K562 (cell line): ENCODE data around the gene DDRGK1. TPM values are rescaled to one million over a fixed set of nuclear protein-coding genes. Genes with fewer than 3 reads are reported as not detected.

ENCODE experiments used
- ATAC-seq: fragments of 200-7000 bp; cut with Tn5 transposase; 3 replicates; pipeline ENCODE4 v1.9.1; 2020; ENCODE audit warnings: moderate library complexity
- BruUV-seq: library from RNA; stranded (reverse); fragments of 400-500 nt; replicated peaks from 2 replicates; lab custom pipeline; 2021; lab: Mats Ljungman, UMichigan
- CTCF ChIA-PET: fragments of 300-600 bp; formaldehyde crosslinking; extraction: SDS; loops from one replicate; lab custom pipeline; 2021; ENCODE audit warnings: low intra/inter-chr PET ratio; lab: Yijun Ruan, JAX
- POLR2A ChIA-PET: fragments of 300-600, 350-650 bp; sonication (Branson Sonifier 250); formaldehyde crosslinking; extraction: SDS; loops from one replicate; lab custom pipeline; 2021; ENCODE audit warnings: antibody characterized with exemption, inconsistent platforms; lab: Yijun Ruan, JAX
- DNase-seq, 4 experiments: peaks; one replicate each; pipeline versions ENCODE4 v3.0.0 to v3.0.0-alpha.2; 2011 to 2018; ENCODE audit warnings: low spot score in 3 of 4, mixed read lengths in 3 of 4; ENCODE audit errors: extremely low read depth in 1 of 4
- FAIRE-seq: peaks from 2 replicates; lab custom pipeline; 2011; peaks lifted over from hg19 to GRCh38; lab: Jason Lieb, UNC
- H2AFZ ChIP-seq: 2 replicates; pipeline ENCODE4 v1.6.0; 2011; ENCODE audit warnings: low read depth, low read length, control low read depth, inconsistent platforms
- H3K27ac ChIP-seq: fragments of 200-600 bp; 3 replicates; pipeline ENCODE4 v1.8.0; 2011; ENCODE audit warnings: low read depth, mild to moderate bottlenecking, control low read depth, inconsistent platforms, low read length, moderate library complexity, mixed read lengths; ENCODE audit errors: extremely low read depth
- H3K27me3 ChIP-seq, 2 experiments: fragments of 300-600 bp in 1 of 2; 2 replicates in 1 of 2; 3 replicates in 1 of 2; pipeline versions ENCODE4 v1.6.0 to v1.8.0; 2011; ENCODE audit warnings: inconsistent platforms in 2 of 2, low read length in 2 of 2, mild to moderate bottlenecking in 1 of 2, mixed read lengths in 1 of 2, moderate library complexity in 1 of 2; ENCODE audit not compliant: control insufficient read depth in 2 of 2, insufficient read depth in 2 of 2
- H3K36me3 ChIP-seq: fragments of 300-600 bp; 3 replicates; pipeline ENCODE4 v1.8.0; 2011; ENCODE audit warnings: mild to moderate bottlenecking, low read length, inconsistent platforms; ENCODE audit not compliant: control insufficient read depth, insufficient read depth
- H3K4me1 ChIP-seq, 2 experiments: fragments of 200-600 bp in 1 of 2; replicated peaks in 1 of 2; 2 replicates in 1 of 2; 3 replicates in 1 of 2; pipeline versions ENCODE4 v1.5.1 to v1.8.0; 2011; ENCODE audit warnings: inconsistent platforms in 2 of 2, low read length in 2 of 2, mild to moderate bottlenecking in 1 of 2, mixed read lengths in 1 of 2, moderate library complexity in 1 of 2; ENCODE audit not compliant: control insufficient read depth in 2 of 2, insufficient read depth in 2 of 2
- H3K4me2 ChIP-seq: 2 replicates; pipeline ENCODE4 v1.6.1; 2011; ENCODE audit warnings: low read length, control low read depth, inconsistent platforms, mixed read lengths; ENCODE audit not compliant: insufficient read depth
- H3K4me3 ChIP-seq: fragments of 200-600 bp; sonication (generic), shearing (Covaris generic); 2 replicates; pipeline ENCODE4 v1.5.1; 2016; ENCODE audit warnings: control low read depth, inconsistent platforms
- H3K79me2 ChIP-seq: fragments of 200-600 bp; 3 replicates; pipeline ENCODE4 v1.8.0; 2011; ENCODE audit warnings: low read length, inconsistent platforms; ENCODE audit not compliant: control insufficient read depth, insufficient read depth
- H3K9ac ChIP-seq, 2 experiments: 2 replicates each; pipeline versions ENCODE4 v1.6.0 to v1.6.1; 2011; ENCODE audit warnings: low read depth in 2 of 2, low read length in 2 of 2, control low read depth in 1 of 2, inconsistent platforms in 1 of 2, mild to moderate bottlenecking in 1 of 2, mixed read lengths in 1 of 2; ENCODE audit not compliant: insufficient read depth in 1 of 2
- H3K9me1 ChIP-seq: one replicate; pipeline ENCODE4 v1.6.0; 2011; ENCODE audit warnings: inconsistent platforms, mild to moderate bottlenecking, low read length, moderate library complexity; ENCODE audit not compliant: control insufficient read depth, insufficient read depth
- H3K9me3 ChIP-seq: replicated peaks from 2 replicates; pipeline ENCODE4 v1.5.1; 2011; ENCODE audit warnings: low read depth, low read length, inconsistent platforms; ENCODE audit not compliant: control insufficient read depth, insufficient read depth
- H4K20me1 ChIP-seq: replicated peaks from 2 replicates; pipeline ENCODE4 v1.6.1; 2011; ENCODE audit warnings: low read length, inconsistent platforms, mixed read lengths; ENCODE audit not compliant: control insufficient read depth, insufficient read depth
- CBFB ChIP-seq: sonication (generic); formaldehyde crosslinking; IDR thresholded peaks from 2 replicates; pipeline ENCODE4 v1.4.0; 2020; ENCODE audit warnings: mild to moderate bottlenecking, missing genetic modification reagents
- GABPA ChIP-seq: fragments of 200-800 bp; sonication (Bioruptor generic); conservative IDR thresholded peaks from 2 replicates; pipeline ENCODE4 v1.6.1; 2016; ENCODE audit warnings: low read depth, missing genetic modification characterization, missing compliant biosample characterization
- GTF2F1 ChIP-seq: IDR thresholded peaks from 2 replicates; pipeline ENCODE4 v1.6.1; 2011; ENCODE audit warnings: low read depth, low read length, improper control_type of control experiment
- NCOA1 ChIP-seq: fragments of 450-650 bp; IDR thresholded peaks from 2 replicates; pipeline ENCODE4 v1.6.1; 2016; ENCODE audit warnings: low read depth
- POLR2A ChIP-seq: fragments of 450-650 bp; conservative IDR thresholded peaks from 2 replicates; pipeline ENCODE4 v1.6.1; 2016
- RBM17 ChIP-seq: fragments of 200-400 bp; formaldehyde crosslinking; IDR thresholded peaks from 2 replicates; pipeline ENCODE4 v1.6.1; 2017; ENCODE audit warnings: low read depth, mild to moderate bottlenecking, low read length, borderline replicate concordance
- SMC3 ChIP-seq: conservative IDR thresholded peaks from 2 replicates; pipeline ENCODE4 v1.6.1; 2011; ENCODE audit warnings: low read depth, low read length, improper control_type of control experiment; ENCODE audit not compliant: insufficient read depth
- ZNF408 ChIP-seq: fragments of 250-450 bp; sonication (Bioruptor Pico); IDR thresholded peaks from 2 replicates; pipeline ENCODE4 v1.4.0; 2020; ENCODE audit warnings: low read depth, mild to moderate bottlenecking, moderate library complexity
- ZNF766 ChIP-seq: fragments of 200-800 bp; sonication (Bioruptor generic); conservative IDR thresholded peaks from 2 replicates; pipeline ENCODE4 v1.6.1; 2016; ENCODE audit warnings: missing genetic modification characterization, missing compliant biosample characterization
- WGBS: fragments of 100-300 bp; shearing (Covaris generic); methylation state at CpG from one replicate; pipeline ENCODE4 v1.1.6; 2016; ENCODE audit warnings: low coverage, mixed read lengths; ENCODE audit not compliant: insufficient coverage; ENCODE audit errors: missing lambda C conversion rate; 5-methylcytosine and 5-hydroxymethylcytosine counted together
- in situ Hi-C: fragments of 300-500 bp; cut with MboI; formaldehyde crosslinking; loops from 4 replicates; pipeline ENCODE4 v1.15.0; 2018; ENCODE audit warnings: inconsistent platforms, mixed read lengths
- intact Hi-C: fragments of 100-400 bp; cut with micrococcal nuclease; formaldehyde crosslinking; loops from 2 replicates; pipeline ENCODE4 v1.14.2; 2022
- polyA plus RNA-seq, 8 experiments: library from polyadenylated mRNA; depleted of rRNA in 4 of 8; stranded (reverse) in 5 of 8; unstranded in 3 of 8; fragments of >200 nt; fragmentation: Nextera tagmentation in 2 of 8; fragmentation: Illumina TruSeq in 1 of 8; extraction: Ambion mirVana in 2 of 8; extraction: Trizol in 1 of 8; gene quantifications; 2 replicates each; pipeline versions ENCODE4 v1.2.1 to v1.2.3, GENCODE V29; 2011 to 2014; ENCODE audit warnings: inconsistent platforms in 1 of 8, missing spikeins in 1 of 8
- total RNA-seq, 7 experiments: library from RNA; depleted of rRNA in 6 of 7; stranded (reverse); fragments of >200 nt in 6 of 7; fragmentation: Illumina TruSeq in 2 of 7; extraction: Trizol in 2 of 7; gene quantifications; 2 replicates each; pipeline versions ENCODE4 v1.2.1 to v1.2.3, GENCODE V29; 2011 to 2021; ENCODE audit warnings: low replicate concordance in 1 of 7
- TF ChIP-seq, protein P1 (sequence below): fragments of 450-650 bp; IDR thresholded peaks from 2 replicates; pipeline ENCODE4 v1.6.1; 2016; ENCODE audit warnings: mild to moderate bottlenecking, moderate library complexity
- TF ChIP-seq, protein P2 (sequence below): sonication (generic); formaldehyde crosslinking; IDR thresholded peaks from 2 replicates; pipeline ENCODE4 v1.8.0; 2022; ENCODE audit warnings: mild to moderate bottlenecking, missing genetic modification reagents

DDRGK1 gene
- total and polyA plus RNA-seq, 9 of the 15 experiments (the other 6 are each of a cell fraction or from before 2014, with no cell fraction given): 2.3 to 54.4 (median 29.1) TPM

DNA sequence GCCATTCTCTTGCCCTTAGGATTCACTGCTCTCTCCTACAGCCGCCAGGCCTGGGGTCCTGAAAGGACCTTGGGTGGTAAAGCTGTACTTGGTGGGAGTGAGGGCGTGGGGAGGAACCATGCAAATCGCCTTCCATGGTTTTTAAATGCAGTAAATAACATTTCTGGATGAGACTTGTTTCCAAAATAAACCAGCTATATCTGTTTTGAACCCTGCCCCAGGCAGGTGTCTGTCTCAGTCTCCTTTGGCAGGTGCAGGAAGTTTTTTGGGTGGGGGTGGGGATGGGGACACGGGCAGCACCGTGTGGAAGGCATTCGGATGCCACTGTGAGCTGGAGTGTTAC, 19.1 kb upstream of the DDRGK1 start:
- no peak overlapping the region for H3K4me2 ChIP-seq
- CTCF ChIA-PET: interaction anchor here (0.6 kb wide), 1 partner anchor 67 kb away, joined by 3 read pairs; no protein-coding TSS in a partner anchor
- in situ Hi-C loops (no loop called here), intact Hi-C loops (no loop called here)
- no peaks in the 10 kb centered on the region for H3K9me1 ChIP-seq
- DNase-seq (no peak), ATAC-seq (no peak), FAIRE-seq (no peak)
- no peaks in the 10 kb centered on the region for H3K79me2 ChIP-seq
- 89% methylated on average over 3 of the region's 6 CpGs for WGBS
- no peak overlapping the region for H2AFZ ChIP-seq
- TSS peak; percentile 43 for BruUV-seq
- H3K27me3 ChIP-seq: no peaks in the 10 kb centered on the region
- no peaks in the 10 kb centered on the region for H3K9me3 ChIP-seq
- POLR2A ChIA-PET: interaction anchor here (1.3 to 1.4 kb wide), 2 partner anchors 9 to 11 kb away, joined by 4 to 5 read pairs; no protein-coding TSS in a partner anchor
- peaks cover 1 to 19% of the 10 kb centered on the region in 2 experiments; a peak in 4 of 5 replicates for H3K4me1 ChIP-seq
- H3K36me3 ChIP-seq: peaks cover 41% of the 10 kb centered on the region; the same call in 2 of the 3 replicates
- H3K4me3 ChIP-seq: no peak overlapping the region
- H3K9ac ChIP-seq: no peak overlapping the region
- H4K20me1 ChIP-seq: no peaks in the 10 kb centered on the region
- no peak overlapping the region for H3K27ac ChIP-seq
- TF ChIP-seq RBM17: no peak
- no peak for TF ChIP-seq ZNF766 (CRISPR knock-in tag)
- TF ChIP-seq CBFB (CRISPR knock-in tag): no peak
- TF ChIP-seq GABPA (tag): no peak
- TF ChIP-seq ZNF408 (CRISPR knock-in tag): no peak
- no peak for TF ChIP-seq NCOA1
- TF ChIP-seq SMC3: no peak
- TF ChIP-seq POLR2A: no peak
- TF ChIP-seq, protein P1, sequence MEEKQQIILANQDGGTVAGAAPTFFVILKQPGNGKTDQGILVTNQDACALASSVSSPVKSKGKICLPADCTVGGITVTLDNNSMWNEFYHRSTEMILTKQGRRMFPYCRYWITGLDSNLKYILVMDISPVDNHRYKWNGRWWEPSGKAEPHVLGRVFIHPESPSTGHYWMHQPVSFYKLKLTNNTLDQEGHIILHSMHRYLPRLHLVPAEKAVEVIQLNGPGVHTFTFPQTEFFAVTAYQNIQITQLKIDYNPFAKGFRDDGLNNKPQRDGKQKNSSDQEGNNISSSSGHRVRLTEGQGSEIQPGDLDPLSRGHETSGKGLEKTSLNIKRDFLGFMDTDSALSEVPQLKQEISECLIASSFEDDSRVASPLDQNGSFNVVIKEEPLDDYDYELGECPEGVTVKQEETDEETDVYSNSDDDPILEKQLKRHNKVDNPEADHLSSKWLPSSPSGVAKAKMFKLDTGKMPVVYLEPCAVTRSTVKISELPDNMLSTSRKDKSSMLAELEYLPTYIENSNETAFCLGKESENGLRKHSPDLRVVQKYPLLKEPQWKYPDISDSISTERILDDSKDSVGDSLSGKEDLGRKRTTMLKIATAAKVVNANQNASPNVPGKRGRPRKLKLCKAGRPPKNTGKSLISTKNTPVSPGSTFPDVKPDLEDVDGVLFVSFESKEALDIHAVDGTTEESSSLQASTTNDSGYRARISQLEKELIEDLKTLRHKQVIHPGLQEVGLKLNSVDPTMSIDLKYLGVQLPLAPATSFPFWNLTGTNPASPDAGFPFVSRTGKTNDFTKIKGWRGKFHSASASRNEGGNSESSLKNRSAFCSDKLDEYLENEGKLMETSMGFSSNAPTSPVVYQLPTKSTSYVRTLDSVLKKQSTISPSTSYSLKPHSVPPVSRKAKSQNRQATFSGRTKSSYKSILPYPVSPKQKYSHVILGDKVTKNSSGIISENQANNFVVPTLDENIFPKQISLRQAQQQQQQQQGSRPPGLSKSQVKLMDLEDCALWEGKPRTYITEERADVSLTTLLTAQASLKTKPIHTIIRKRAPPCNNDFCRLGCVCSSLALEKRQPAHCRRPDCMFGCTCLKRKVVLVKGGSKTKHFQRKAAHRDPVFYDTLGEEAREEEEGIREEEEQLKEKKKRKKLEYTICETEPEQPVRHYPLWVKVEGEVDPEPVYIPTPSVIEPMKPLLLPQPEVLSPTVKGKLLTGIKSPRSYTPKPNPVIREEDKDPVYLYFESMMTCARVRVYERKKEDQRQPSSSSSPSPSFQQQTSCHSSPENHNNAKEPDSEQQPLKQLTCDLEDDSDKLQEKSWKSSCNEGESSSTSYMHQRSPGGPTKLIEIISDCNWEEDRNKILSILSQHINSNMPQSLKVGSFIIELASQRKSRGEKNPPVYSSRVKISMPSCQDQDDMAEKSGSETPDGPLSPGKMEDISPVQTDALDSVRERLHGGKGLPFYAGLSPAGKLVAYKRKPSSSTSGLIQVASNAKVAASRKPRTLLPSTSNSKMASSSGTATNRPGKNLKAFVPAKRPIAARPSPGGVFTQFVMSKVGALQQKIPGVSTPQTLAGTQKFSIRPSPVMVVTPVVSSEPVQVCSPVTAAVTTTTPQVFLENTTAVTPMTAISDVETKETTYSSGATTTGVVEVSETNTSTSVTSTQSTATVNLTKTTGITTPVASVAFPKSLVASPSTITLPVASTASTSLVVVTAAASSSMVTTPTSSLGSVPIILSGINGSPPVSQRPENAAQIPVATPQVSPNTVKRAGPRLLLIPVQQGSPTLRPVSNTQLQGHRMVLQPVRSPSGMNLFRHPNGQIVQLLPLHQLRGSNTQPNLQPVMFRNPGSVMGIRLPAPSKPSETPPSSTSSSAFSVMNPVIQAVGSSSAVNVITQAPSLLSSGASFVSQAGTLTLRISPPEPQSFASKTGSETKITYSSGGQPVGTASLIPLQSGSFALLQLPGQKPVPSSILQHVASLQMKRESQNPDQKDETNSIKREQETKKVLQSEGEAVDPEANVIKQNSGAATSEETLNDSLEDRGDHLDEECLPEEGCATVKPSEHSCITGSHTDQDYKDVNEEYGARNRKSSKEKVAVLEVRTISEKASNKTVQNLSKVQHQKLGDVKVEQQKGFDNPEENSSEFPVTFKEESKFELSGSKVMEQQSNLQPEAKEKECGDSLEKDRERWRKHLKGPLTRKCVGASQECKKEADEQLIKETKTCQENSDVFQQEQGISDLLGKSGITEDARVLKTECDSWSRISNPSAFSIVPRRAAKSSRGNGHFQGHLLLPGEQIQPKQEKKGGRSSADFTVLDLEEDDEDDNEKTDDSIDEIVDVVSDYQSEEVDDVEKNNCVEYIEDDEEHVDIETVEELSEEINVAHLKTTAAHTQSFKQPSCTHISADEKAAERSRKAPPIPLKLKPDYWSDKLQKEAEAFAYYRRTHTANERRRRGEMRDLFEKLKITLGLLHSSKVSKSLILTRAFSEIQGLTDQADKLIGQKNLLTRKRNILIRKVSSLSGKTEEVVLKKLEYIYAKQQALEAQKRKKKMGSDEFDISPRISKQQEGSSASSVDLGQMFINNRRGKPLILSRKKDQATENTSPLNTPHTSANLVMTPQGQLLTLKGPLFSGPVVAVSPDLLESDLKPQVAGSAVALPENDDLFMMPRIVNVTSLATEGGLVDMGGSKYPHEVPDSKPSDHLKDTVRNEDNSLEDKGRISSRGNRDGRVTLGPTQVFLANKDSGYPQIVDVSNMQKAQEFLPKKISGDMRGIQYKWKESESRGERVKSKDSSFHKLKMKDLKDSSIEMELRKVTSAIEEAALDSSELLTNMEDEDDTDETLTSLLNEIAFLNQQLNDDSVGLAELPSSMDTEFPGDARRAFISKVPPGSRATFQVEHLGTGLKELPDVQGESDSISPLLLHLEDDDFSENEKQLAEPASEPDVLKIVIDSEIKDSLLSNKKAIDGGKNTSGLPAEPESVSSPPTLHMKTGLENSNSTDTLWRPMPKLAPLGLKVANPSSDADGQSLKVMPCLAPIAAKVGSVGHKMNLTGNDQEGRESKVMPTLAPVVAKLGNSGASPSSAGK: no peak
- no peak for TF ChIP-seq GTF2F1
- TF ChIP-seq, protein P2, sequence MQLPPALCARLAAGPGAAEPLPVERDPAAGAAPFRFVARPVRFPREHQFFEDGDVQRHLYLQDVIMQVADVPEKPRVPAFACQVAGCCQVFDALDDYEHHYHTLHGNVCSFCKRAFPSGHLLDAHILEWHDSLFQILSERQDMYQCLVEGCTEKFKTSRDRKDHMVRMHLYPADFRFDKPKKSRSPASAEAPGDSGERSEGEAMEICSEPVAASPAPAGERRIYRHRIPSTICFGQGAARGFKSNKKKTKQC (CRISPR knock-in tag): no peak
